Measurements from ENCODE around the gene DDX41. TPM values are rescaled to one million over a fixed set of nuclear protein-coding genes. Genes with fewer than 3 reads are reported as not detected.

The DDX41 gene
- total RNA-seq, 2 experiments from 2014 or later = 49.6 to 49.7 TPM

GRCh38 chr5:177514541-177514940 is 2.2 kb downstream of the DDX41 start:
- Mint-ChIP-seq H3K36me3 (ENCODE audit: low read depth) (peaks cover 64% of the 10 kb centered on the region), H3K4me1 (ENCODE audit: low read depth) (peaks cover 23% of the 10 kb centered on the region), H3K27ac (no peak overlapping the region), H3K27me3 (no peaks in the 10 kb centered on the region), H3K9me3 (no peaks in the 10 kb centered on the region), H3K4me3 (peak overlapping the region; percentile 93)
- intact Hi-C loops (cut with DNase I, micrococcal nuclease) = no loop called here
- no peak overlapping the region for H3K4me3 ChIP-seq (ENCODE audit: low read length)
- H3K9me3 ChIP-seq (ENCODE audit: control insufficient read depth in 1 of 2, insufficient read depth in 1 of 2, low read length in 2 of 2) = no peaks in the 10 kb centered on the region
- H3K27ac ChIP-seq (ENCODE audit: low read depth in 1 of 2, low read length in 2 of 2) = no peak overlapping the region
- DNase-seq (no peak), ATAC-seq (ENCODE audit: poor library complexity) (no peak)
- ChIA-PET POLR2A (no interaction called here), CTCF (no interaction called here)
- peaks cover 47% of the 10 kb centered on the region for H3K4me1 ChIP-seq (ENCODE audit: insufficient read depth, low read length)
- TF ChIP-seq CTCF (IDR thresholded peaks at IDR 0.05) = no peak
- no peaks in the 10 kb centered on the region for H3K27me3 ChIP-seq (ENCODE audit: control insufficient read depth in 1 of 2, insufficient read depth in 2 of 2, low read length in 2 of 2)
- H3K36me3 ChIP-seq (ENCODE audit: insufficient read depth, low read length) = peaks cover 56% of the 10 kb centered on the region

- ChIA-PET CTCF (no interaction called here), POLR2A (no interaction called here)
- H3K4me3 Mint-ChIP-seq = peak overlapping the region; percentile 38
- ATAC-seq (ENCODE audit: poor library complexity) (no peak), DNase-seq (no peak)
- intact Hi-C loops (cut with DNase I, micrococcal nuclease) = no loop called here
- Histone ChIP-seq H3K9me3 (ENCODE audit: control insufficient read depth in 1 of 2, insufficient read depth in 1 of 2, low read length in 2 of 2) (no peaks in the 10 kb centered on the region), H3K4me1 (ENCODE audit: insufficient read depth, low read length) (peaks cover 44% of the 10 kb centered on the region), H3K27me3 (ENCODE audit: control insufficient read depth in 1 of 2, insufficient read depth in 2 of 2, low read length in 2 of 2) (no peaks in the 10 kb centered on the region), H3K4me3 (ENCODE audit: low read length) (no peak overlapping the region), H3K36me3 (ENCODE audit: insufficient read depth, low read length) (peaks cover 56% of the 10 kb centered on the region), H3K27ac (ENCODE audit: low read depth in 1 of 2, low read length in 2 of 2) (no peak overlapping the region)
- peaks cover 62% of the 10 kb centered on the region for H3K36me3 Mint-ChIP-seq (ENCODE audit: low read depth)
- no peak overlapping the region for H3K27ac Mint-ChIP-seq
- H3K27me3 Mint-ChIP-seq = no peaks in the 10 kb centered on the region
- peaks cover 20% of the 10 kb centered on the region for H3K4me1 Mint-ChIP-seq (ENCODE audit: low read depth)
- no peak for TF ChIP-seq CTCF (IDR thresholded peaks at IDR 0.05)
- H3K9me3 Mint-ChIP-seq = no peaks in the 10 kb centered on the region
These were observed 3.3 kb downstream of the DDX41 start for GRCh38 chr5:177513500-177513899.

- no peak for TF ChIP-seq CTCF (IDR thresholded peaks at IDR 0.05)
- peaks cover 62% of the 10 kb centered on the region for H3K36me3 Mint-ChIP-seq (ENCODE audit: low read depth)
- H3K9me3 Mint-ChIP-seq = no peaks in the 10 kb centered on the region
- Histone ChIP-seq H3K27me3 (ENCODE audit: control insufficient read depth in 1 of 2, insufficient read depth in 2 of 2, low read length in 2 of 2) (no peaks in the 10 kb centered on the region), H3K36me3 (ENCODE audit: insufficient read depth, low read length) (peaks cover 56% of the 10 kb centered on the region), H3K27ac (ENCODE audit: low read depth in 1 of 2, low read length in 2 of 2) (no peak overlapping the region), H3K9me3 (ENCODE audit: control insufficient read depth in 1 of 2, insufficient read depth in 1 of 2, low read length in 2 of 2) (no peaks in the 10 kb centered on the region), H3K4me1 (ENCODE audit: insufficient read depth, low read length) (peaks cover 44% of the 10 kb centered on the region), H3K4me3 (ENCODE audit: low read length) (no peak overlapping the region)
- ATAC-seq (ENCODE audit: poor library complexity) = no peak
- no peak overlapping the region for H3K27ac Mint-ChIP-seq
- intact Hi-C loops (cut with DNase I, micrococcal nuclease) = no loop called here
- ChIA-PET POLR2A (no interaction called here), CTCF (no interaction called here)
- H3K27me3 Mint-ChIP-seq = no peaks in the 10 kb centered on the region
- no peak for DNase-seq
- peaks cover 20% of the 10 kb centered on the region for H3K4me1 Mint-ChIP-seq (ENCODE audit: low read depth)
- H3K4me3 Mint-ChIP-seq = peak overlapping the region; percentile 38
These were observed 3.9 kb downstream of the DDX41 start for GRCh38 chr5:177512736-177513380.
